ENCODE measurements around the gene MAP7D3. TPM values are rescaled to one million over a fixed set of nuclear protein-coding genes. Genes with fewer than 3 reads are reported as not detected.

MAP7D3 gene
- total RNA-seq, 1 donor from 2014 or later: 9.2 TPM

DNA sequence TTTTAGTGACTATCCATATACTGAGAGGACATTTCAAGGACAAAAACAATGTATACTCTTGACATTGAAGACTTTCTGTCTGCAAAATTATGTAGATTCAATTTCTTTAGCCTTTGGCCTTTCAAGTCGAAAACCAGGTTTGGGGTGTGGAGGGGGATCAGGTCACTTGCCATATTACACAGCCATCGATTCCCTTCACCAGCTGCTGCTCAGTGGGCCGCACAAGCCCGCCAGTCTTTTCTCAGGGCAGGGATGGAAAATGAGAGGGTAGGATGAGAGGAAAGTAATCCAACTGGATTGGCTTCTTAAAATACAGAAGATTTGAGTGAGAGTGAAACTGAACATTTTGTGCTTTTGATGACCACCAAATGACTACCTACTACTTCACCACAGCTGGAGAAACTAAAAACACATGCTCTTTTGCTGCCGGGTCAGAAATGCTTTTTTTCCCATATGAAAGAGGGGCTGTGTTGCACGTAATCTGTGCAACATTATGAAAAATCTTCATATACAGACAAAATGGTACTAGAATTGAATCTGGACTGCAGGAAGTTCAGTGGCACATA lies 52.4 kb downstream of the MAP7D3 start:
- Histone ChIP-seq H3K36me3 (ENCODE audit: control insufficient read depth, insufficient read depth, low read length) (no peaks in the 10 kb centered on the region), H3K4me3 (ENCODE audit: low read depth, low read length) (no peak overlapping the region), H3K27me3 (ENCODE audit: control insufficient read depth, insufficient read depth, low read length) (no peaks in the 10 kb centered on the region)
- TF ChIP-seq, protein P1, sequence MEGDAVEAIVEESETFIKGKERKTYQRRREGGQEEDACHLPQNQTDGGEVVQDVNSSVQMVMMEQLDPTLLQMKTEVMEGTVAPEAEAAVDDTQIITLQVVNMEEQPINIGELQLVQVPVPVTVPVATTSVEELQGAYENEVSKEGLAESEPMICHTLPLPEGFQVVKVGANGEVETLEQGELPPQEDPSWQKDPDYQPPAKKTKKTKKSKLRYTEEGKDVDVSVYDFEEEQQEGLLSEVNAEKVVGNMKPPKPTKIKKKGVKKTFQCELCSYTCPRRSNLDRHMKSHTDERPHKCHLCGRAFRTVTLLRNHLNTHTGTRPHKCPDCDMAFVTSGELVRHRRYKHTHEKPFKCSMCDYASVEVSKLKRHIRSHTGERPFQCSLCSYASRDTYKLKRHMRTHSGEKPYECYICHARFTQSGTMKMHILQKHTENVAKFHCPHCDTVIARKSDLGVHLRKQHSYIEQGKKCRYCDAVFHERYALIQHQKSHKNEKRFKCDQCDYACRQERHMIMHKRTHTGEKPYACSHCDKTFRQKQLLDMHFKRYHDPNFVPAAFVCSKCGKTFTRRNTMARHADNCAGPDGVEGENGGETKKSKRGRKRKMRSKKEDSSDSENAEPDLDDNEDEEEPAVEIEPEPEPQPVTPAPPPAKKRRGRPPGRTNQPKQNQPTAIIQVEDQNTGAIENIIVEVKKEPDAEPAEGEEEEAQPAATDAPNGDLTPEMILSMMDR (IDR thresholded peaks at IDR 0.05; ENCODE audit: insufficient read depth, low read length, poor library complexity, severe bottlenecking): no peak
- DNase-seq (ENCODE audit: low read depth): no peak

DNA sequence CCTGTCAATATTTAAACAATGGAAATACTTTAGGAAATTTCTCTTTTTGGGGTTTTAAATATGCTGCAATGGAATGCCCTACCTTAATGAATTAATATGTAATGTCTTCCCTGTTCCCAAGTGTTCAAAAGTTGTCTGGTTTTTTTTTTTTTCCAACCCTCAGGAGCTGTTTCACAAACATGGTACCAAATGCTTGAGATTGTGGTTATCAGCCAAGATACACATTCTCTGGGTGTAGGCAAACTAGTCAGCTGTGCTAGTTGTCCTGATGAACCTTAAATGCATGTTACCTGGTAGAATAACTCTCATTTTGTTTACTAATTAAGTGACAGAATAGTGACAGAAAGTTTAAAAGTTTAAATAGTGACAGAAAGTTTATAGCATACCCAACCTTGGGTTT lies 53.2 kb downstream of the MAP7D3 start:
- Histone ChIP-seq H3K27me3 (ENCODE audit: control insufficient read depth, insufficient read depth, low read length) (no peaks in the 10 kb centered on the region), H3K36me3 (ENCODE audit: control insufficient read depth, insufficient read depth, low read length) (no peaks in the 10 kb centered on the region), H3K4me3 (ENCODE audit: low read depth, low read length) (no peak overlapping the region)
- DNase-seq (ENCODE audit: low read depth): no peak
- TF ChIP-seq, protein P1 (IDR thresholded peaks at IDR 0.05; ENCODE audit: insufficient read depth, low read length, poor library complexity, severe bottlenecking): no peak

DNA sequence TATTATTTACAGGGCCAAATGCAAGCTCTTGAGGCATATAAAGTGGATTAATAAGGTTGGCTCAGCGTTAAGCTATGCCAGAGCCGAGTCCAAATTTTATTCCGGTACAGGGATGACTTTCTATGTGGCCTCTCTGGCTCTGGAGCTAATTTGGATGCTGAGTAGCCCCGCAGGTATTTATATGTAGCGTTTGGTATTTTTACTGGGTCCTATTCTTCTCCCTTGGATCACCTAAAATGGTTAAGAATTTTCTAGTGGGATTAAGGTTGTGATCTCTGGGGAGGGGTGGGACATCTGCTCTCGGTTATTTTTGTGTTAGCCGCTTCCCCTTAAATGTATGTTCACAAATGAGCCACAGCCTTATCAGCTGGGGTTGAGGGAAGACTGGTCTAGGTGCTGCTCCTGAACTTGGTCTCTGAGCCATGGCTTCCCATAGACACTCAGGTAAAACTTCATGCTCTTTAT lies 54.5 kb downstream of the MAP7D3 start:
- no peaks in the 10 kb centered on the region for H3K27me3 ChIP-seq (ENCODE audit: control insufficient read depth, insufficient read depth, low read length)
- H3K4me3 ChIP-seq (ENCODE audit: low read depth, low read length): no peak overlapping the region
- H3K36me3 ChIP-seq (ENCODE audit: control insufficient read depth, insufficient read depth, low read length): no peaks in the 10 kb centered on the region
- DNase-seq (ENCODE audit: low read depth): no peak
- TF ChIP-seq, protein P1 (IDR thresholded peaks at IDR 0.05; ENCODE audit: insufficient read depth, low read length, poor library complexity, severe bottlenecking): no peak

DNA sequence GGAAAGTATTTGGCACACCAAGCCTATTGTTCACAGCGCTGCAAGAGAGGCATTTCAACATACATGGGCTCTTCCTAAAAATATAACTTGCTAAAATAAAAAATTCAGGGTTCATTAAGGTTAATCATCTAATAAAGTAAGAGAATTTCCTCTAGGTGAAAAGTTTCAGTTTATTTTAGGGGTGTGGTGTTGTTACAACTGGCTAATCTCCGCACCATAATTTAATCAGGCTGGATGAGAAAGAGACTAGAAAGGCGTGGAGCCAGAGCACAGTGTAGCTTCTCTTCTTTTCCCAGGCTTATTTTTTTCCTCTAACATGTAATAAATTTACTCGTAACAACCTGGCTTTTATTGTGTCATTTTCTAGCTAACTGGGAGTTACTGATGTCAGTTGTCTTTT lies 56.0 kb downstream of the MAP7D3 start:
- TF ChIP-seq, protein P1 (IDR thresholded peaks at IDR 0.05; ENCODE audit: insufficient read depth, low read length, poor library complexity, severe bottlenecking): no peak

DNA sequence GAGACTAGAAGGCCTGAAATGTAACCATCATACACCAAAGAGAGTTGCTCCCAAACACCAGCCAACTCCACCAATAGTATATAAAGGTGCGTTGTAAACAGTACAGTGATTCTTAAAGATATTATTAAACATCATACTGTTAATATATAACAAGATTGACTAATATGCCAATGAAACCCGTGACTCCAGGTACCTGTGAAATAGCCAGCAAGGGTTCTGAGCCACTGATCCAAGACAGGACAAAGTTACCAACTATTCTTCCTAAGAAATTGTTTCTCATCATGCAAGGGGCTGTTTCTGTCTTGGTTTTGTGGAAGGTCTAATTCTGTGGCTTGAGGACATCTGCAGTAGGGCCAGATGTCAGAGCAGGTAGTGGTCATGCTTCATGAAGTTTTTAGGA lies 56.7 kb downstream of the MAP7D3 start:
- TF ChIP-seq, protein P1 (IDR thresholded peaks at IDR 0.05; ENCODE audit: insufficient read depth, low read length, poor library complexity, severe bottlenecking): no peak
- Histone ChIP-seq H3K27me3 (ENCODE audit: control insufficient read depth, insufficient read depth, low read length) (no peaks in the 10 kb centered on the region), H3K36me3 (ENCODE audit: control insufficient read depth, insufficient read depth, low read length) (no peaks in the 10 kb centered on the region), H3K4me3 (ENCODE audit: low read depth, low read length) (no peak overlapping the region)
- no peak for DNase-seq (ENCODE audit: low read depth)

More for the DNA sequence above, 56.0 kb downstream of the MAP7D3 start:
- no peak overlapping the region for H3K4me3 ChIP-seq (ENCODE audit: low read depth, low read length)
- H3K36me3 ChIP-seq (ENCODE audit: control insufficient read depth, insufficient read depth, low read length): no peaks in the 10 kb centered on the region
- DNase-seq (ENCODE audit: low read depth): no peak
- no peaks in the 10 kb centered on the region for H3K27me3 ChIP-seq (ENCODE audit: control insufficient read depth, insufficient read depth, low read length)

DNA sequence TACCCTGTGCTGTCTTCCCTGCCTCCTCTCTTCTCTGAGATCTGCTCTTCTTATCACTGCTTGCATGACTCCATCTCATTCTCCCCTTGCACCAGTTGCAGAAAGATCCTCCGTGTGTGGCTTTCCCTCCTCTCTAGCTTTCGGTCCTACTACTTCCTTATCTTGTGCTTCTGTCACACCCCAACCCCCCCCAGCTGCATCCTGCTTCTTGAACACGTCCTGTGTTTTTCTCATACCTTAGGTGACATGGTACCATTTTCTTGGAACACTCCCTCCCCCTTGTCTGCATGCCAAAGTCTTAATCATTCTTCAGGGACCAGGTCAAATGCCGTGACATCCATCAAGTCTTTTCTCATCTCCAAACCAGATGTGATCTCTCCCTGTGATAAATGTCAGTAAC lies 57.4 kb downstream of the MAP7D3 start:
- TF ChIP-seq, protein P1 (IDR thresholded peaks at IDR 0.05; ENCODE audit: insufficient read depth, low read length, poor library complexity, severe bottlenecking): no peak
- Histone ChIP-seq H3K4me3 (ENCODE audit: low read depth, low read length) (no peak overlapping the region), H3K36me3 (ENCODE audit: control insufficient read depth, insufficient read depth, low read length) (no peaks in the 10 kb centered on the region), H3K27me3 (ENCODE audit: control insufficient read depth, insufficient read depth, low read length) (no peaks in the 10 kb centered on the region)
- no peak for DNase-seq (ENCODE audit: low read depth)
